Measurements from ENCODE around the gene WWOX.

WWOX gene

DNA sequence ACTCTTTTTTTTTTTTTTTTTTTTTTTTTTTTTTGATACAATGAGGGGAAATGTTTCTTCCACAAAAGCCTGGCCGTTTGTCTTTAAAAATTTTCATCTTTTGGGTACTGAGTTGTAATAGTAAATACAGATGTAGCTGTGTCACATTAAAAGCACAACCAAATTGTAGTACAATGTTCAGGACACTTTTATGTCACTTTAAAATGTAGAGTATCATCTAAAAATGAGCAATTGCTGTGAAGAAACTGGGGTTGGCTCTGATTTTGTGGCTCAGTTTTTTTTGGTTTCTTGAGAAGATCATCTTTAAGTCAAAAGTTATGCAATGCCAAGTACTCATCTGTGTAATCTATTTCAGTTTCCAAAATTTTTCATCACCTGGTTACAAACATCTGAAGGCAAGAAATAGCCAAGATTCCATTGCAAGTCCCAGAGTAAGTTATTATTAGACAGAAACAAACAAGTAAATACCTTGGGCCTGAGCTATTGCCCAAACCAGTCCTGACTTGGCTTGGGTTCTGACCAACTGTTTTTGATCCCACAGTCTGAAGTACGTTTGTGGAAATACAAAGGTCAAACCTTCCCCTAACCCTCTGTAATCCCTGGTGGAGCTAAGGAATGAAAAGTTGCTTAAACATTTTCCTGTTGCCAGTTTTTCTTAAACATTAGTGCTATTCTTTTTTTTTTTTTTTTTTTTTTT, 717.2 kb downstream of the WWOX start:
- no peaks in the 10 kb centered on the region for H3K27me3 ChIP-seq (ENCODE audit: control insufficient read depth, insufficient read depth, low read length)

DNA sequence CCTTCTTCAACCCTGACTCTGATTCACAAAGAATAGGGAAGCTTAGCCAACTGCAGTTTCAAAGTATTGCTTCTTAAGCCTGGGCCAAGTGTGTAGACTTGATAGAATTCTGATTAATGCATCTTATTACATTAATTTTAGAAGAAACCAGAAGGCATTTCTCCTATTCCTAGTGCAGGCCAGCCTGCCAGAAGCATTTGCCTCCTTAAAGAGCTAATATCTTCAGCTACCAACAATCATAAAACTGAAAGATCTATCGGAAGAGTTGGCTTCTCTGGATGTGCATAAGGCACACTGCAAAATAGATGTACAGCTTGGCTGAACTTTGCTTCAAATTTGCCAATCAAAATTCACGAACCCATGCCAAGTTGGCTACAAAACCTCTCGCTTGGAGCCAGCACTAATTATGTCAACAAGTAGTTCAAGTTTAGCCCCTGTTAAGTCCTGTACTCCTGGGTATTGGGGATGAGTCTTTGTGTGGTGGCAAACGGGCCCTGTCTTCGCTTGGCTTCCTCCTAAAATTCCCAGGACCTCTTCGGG, 717.8 kb downstream of the WWOX start:
- Histone ChIP-seq H3K9me3 (ENCODE audit: control insufficient read depth, insufficient read depth, low read length) (no peaks in the 10 kb centered on the region), H3K27ac (ENCODE audit: low read depth, low read length) (no peak overlapping the region), H3K36me3 (ENCODE audit: control insufficient read depth, insufficient read depth, low read length) (no peaks in the 10 kb centered on the region), H3K27me3 (ENCODE audit: control insufficient read depth, insufficient read depth, low read length) (no peaks in the 10 kb centered on the region), H3K4me1 (ENCODE audit: control insufficient read depth, insufficient read depth, low read length) (no peaks in the 10 kb centered on the region), H3K4me3 (ENCODE audit: low read depth, low read length) (no peak overlapping the region), H3K9ac (ENCODE audit: low read depth, low read length) (no peak overlapping the region)

More for the DNA sequence above, 717.2 kb downstream of the WWOX start:
- Histone ChIP-seq H3K9ac (ENCODE audit: low read depth, low read length) (no peak overlapping the region), H3K9me3 (ENCODE audit: control insufficient read depth, insufficient read depth, low read length) (no peaks in the 10 kb centered on the region), H3K4me1 (ENCODE audit: control insufficient read depth, insufficient read depth, low read length) (no peaks in the 10 kb centered on the region), H3K36me3 (ENCODE audit: control insufficient read depth, insufficient read depth, low read length) (no peaks in the 10 kb centered on the region), H3K27ac (ENCODE audit: low read depth, low read length) (no peak overlapping the region), H3K4me3 (ENCODE audit: low read depth, low read length) (no peak overlapping the region)

DNA sequence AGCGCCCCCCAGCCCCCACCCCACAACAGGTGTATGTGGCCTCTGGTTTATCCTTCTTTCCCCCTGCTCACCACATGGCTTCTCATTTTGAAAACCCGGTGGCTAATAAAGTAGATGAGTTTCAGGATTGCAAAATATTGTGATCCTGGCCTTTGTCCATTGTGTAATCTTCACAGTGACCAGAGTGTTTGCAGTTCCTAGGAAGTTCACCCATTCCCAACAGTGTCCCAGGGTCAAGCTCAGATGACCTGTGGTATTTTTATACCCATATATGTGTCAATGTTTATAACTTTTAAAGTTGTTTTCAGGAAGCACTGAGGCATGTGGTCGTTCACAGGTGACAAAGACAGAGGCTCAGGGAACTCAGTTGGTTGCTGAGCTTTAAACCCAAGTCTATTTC, 721.9 kb downstream of the WWOX start:
- Histone ChIP-seq H3K4me3 (ENCODE audit: low read depth, low read length) (no peak overlapping the region), H3K9ac (ENCODE audit: low read depth, low read length) (no peak overlapping the region), H3K27ac (ENCODE audit: low read depth, low read length) (no peak overlapping the region), H3K9me3 (ENCODE audit: control insufficient read depth, insufficient read depth, low read length) (no peaks in the 10 kb centered on the region), H3K36me3 (ENCODE audit: control insufficient read depth, insufficient read depth, low read length) (no peaks in the 10 kb centered on the region), H3K27me3 (ENCODE audit: control insufficient read depth, insufficient read depth, low read length) (no peaks in the 10 kb centered on the region), H3K4me1 (ENCODE audit: control insufficient read depth, insufficient read depth, low read length) (peaks cover 8% of the 10 kb centered on the region)

DNA sequence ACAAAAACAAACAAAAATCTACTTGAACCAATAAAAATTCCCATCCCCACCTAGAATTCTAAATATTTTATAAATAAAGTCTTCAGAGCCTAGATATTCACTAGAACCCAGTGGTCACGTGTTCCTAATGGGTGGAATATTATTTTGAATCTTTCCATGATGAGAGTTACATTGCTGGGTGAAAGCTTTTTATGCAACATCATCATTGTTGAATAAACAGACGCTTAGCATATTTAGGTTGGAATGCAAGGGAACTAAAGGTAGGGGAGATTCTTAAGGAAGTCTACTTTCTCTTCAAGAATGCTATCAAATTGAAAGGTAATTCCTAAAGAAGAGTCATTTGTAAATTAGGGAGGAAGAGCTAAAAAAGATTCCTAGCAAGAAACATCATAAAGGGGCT, 723.1 kb downstream of the WWOX start:
- Histone ChIP-seq H3K27me3 (ENCODE audit: control insufficient read depth, insufficient read depth, low read length) (no peaks in the 10 kb centered on the region), H3K4me1 (ENCODE audit: control insufficient read depth, insufficient read depth, low read length) (peaks cover 8% of the 10 kb centered on the region), H3K4me3 (ENCODE audit: low read depth, low read length) (no peak overlapping the region), H3K36me3 (ENCODE audit: control insufficient read depth, insufficient read depth, low read length) (no peaks in the 10 kb centered on the region), H3K27ac (ENCODE audit: low read depth, low read length) (no peak overlapping the region), H3K9ac (ENCODE audit: low read depth, low read length) (no peak overlapping the region), H3K9me3 (ENCODE audit: control insufficient read depth, insufficient read depth, low read length) (no peaks in the 10 kb centered on the region)

DNA sequence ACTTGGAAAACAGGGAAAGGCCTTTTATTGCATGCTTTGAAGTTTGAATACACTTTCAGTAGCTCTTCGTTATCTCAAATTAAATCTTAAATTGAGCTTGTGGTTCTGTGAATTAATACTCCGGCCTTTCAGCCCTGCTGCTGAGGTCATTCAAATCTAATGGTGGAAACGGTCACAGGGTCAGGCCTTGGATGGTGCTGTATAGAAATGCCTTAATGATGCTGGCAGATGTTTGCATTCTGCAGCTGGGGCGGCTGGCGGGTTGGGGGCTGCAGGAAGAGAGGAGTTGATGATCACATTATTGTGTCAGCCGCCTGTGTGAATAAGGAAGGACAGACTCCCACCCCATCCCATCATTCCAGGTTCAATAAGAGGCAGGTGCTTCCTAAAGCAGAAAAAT, 723.6 kb downstream of the WWOX start:
- no peaks in the 10 kb centered on the region for H3K9me3 ChIP-seq (ENCODE audit: control insufficient read depth, insufficient read depth, low read length)
- no peak overlapping the region for H3K27ac ChIP-seq (ENCODE audit: low read depth, low read length)
- no peak overlapping the region for H3K4me3 ChIP-seq (ENCODE audit: low read depth, low read length)
- H3K9ac ChIP-seq (ENCODE audit: low read depth, low read length): no peak overlapping the region
- no peaks in the 10 kb centered on the region for H3K27me3 ChIP-seq (ENCODE audit: control insufficient read depth, insufficient read depth, low read length)
- peaks cover 8% of the 10 kb centered on the region for H3K4me1 ChIP-seq (ENCODE audit: control insufficient read depth, insufficient read depth, low read length)
- no peaks in the 10 kb centered on the region for H3K36me3 ChIP-seq (ENCODE audit: control insufficient read depth, insufficient read depth, low read length)

DNA sequence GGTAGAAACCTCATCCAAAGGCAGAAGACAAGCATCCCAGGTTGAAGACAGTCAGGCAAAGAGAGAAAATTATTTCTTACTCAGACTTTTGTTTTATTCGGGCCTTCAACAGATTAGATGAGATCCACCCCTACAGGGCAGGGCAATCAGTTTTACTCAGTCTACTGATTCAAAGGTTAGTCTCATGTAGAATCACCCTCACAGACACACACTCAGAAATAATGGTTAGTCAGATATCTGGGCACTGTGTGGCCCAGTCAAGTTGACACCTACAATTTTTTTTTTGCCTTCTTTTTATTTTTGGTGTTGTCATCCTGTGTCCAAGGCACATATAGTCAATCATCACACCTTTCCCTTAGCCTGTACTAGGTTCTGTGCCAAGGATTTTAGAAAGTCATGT, 729.8 kb downstream of the WWOX start:
- H3K4me3 ChIP-seq (ENCODE audit: low read depth, low read length): no peak overlapping the region
- H3K4me1 ChIP-seq (ENCODE audit: control insufficient read depth, insufficient read depth, low read length): no peaks in the 10 kb centered on the region
- H3K27ac ChIP-seq (ENCODE audit: low read depth, low read length): no peak overlapping the region
- no peaks in the 10 kb centered on the region for H3K9me3 ChIP-seq (ENCODE audit: control insufficient read depth, insufficient read depth, low read length)
- H3K36me3 ChIP-seq (ENCODE audit: control insufficient read depth, insufficient read depth, low read length): no peaks in the 10 kb centered on the region
- no peak overlapping the region for H3K9ac ChIP-seq (ENCODE audit: low read depth, low read length)
- H3K27me3 ChIP-seq (ENCODE audit: control insufficient read depth, insufficient read depth, low read length): no peaks in the 10 kb centered on the region

DNA sequence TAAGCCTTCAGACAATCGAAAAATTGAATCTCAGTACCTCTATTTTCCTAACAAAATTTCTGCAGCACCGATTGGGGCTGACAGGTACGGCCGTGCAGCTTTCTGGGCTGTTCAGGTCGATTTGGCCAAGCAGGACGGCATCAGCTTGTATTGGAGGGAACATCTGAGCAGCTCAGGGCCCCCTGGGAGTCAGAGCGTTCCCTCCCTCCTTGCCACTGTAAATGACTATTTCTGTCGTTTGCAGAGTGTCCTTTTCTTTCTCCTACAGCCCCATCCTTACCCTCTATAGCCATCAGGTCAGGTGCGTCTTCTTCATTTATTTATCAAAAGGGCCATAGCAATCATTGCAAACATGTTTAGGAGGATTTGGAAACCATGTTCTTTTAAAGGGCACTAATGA, 731.1 kb downstream of the WWOX start:
- no peak overlapping the region for H3K27ac ChIP-seq (ENCODE audit: low read depth, low read length)
- no peak overlapping the region for H3K4me3 ChIP-seq (ENCODE audit: low read depth, low read length)
- H3K36me3 ChIP-seq (ENCODE audit: control insufficient read depth, insufficient read depth, low read length): no peaks in the 10 kb centered on the region
- no peak overlapping the region for H3K9ac ChIP-seq (ENCODE audit: low read depth, low read length)
- no peaks in the 10 kb centered on the region for H3K9me3 ChIP-seq (ENCODE audit: control insufficient read depth, insufficient read depth, low read length)
- H3K4me1 ChIP-seq (ENCODE audit: control insufficient read depth, insufficient read depth, low read length): no peaks in the 10 kb centered on the region
- no peaks in the 10 kb centered on the region for H3K27me3 ChIP-seq (ENCODE audit: control insufficient read depth, insufficient read depth, low read length)

DNA sequence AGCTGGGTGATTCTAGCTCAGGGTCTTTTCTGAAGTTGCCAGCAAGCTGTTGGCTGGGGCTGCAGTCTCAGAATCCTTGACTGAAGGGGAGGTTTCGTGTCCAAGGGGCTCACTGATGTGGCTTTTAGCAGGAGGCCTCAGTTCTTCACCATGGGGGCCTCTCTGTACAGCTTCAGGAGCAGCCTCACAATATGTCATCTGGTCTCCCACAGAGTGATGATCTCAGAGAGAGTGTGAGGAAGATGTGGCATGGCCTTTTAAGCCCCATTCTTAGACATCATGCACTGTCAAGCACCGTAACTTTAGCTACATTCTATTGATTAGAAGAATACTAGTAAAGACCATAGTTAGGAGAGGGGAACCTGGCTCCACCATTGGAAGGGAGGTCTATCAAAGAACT, 732.6 kb downstream of the WWOX start:
- Histone ChIP-seq H3K27ac (ENCODE audit: low read depth, low read length) (no peak overlapping the region), H3K36me3 (ENCODE audit: control insufficient read depth, insufficient read depth, low read length) (no peaks in the 10 kb centered on the region), H3K9ac (ENCODE audit: low read depth, low read length) (no peak overlapping the region), H3K9me3 (ENCODE audit: control insufficient read depth, insufficient read depth, low read length) (no peaks in the 10 kb centered on the region), H3K27me3 (ENCODE audit: control insufficient read depth, insufficient read depth, low read length) (no peaks in the 10 kb centered on the region), H3K4me3 (ENCODE audit: low read depth, low read length) (no peak overlapping the region), H3K4me1 (ENCODE audit: control insufficient read depth, insufficient read depth, low read length) (no peaks in the 10 kb centered on the region)

DNA sequence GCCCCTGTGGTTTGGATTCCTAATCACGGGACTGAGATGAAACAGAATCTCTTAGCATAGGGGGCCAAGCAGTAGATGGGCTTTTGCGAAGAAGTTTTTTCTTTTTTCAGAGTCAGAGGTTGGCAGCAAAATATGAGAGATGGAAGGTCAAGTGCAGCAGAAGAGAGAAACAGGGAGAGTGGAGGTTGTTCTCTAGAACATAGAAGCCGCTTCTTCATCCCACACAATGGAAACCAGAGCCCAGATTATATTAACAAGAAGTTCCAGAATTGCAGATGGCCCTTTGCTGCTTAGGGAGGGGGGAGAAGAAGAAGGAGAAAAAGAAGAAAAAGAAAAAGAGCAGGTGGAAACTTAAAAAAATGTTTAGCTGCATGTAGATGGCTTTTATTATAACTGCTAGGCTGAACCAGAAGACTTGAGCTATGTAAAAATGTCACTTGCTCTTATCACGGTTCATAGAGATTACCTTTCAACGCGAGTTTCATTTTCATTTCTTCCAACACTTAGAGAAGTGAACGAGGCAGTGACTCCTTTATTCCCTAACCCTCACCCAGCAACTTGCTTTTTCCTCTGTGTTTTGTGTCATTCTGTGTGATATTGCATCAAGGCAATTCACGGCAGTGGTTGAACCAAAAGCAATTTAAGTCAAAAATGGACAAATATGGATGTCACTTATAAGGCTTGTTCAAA, 737.5 kb downstream of the WWOX start:
- no peaks in the 10 kb centered on the region for H3K4me1 ChIP-seq (ENCODE audit: control insufficient read depth, insufficient read depth, low read length)
- no peak overlapping the region for H3K27ac ChIP-seq (ENCODE audit: low read depth, low read length)
- no peaks in the 10 kb centered on the region for H3K9me3 ChIP-seq (ENCODE audit: control insufficient read depth, insufficient read depth, low read length)
- H3K27me3 ChIP-seq (ENCODE audit: control insufficient read depth, insufficient read depth, low read length): no peaks in the 10 kb centered on the region
- H3K4me3 ChIP-seq (ENCODE audit: low read depth, low read length): no peak overlapping the region
- H3K36me3 ChIP-seq (ENCODE audit: control insufficient read depth, insufficient read depth, low read length): no peaks in the 10 kb centered on the region
- H3K9ac ChIP-seq (ENCODE audit: low read depth, low read length): no peak overlapping the region

DNA sequence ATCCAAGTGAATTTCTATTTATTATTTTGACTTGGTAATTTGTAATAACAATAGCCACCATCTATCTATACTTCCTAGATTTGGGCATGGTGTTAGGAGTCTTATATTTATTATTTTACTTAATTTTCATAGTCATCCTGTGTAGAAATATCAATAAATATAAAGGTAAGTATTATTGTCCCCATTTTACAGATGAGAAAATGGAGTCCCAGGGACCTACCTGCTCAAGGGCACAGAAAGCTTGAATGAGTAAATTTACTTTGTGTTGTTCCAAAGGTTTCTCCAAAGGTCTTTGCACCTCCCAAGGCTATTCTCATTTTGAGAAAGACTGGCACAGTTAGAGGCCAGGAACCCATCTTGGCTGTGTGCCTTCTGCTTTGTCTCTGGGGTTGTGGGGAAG, 738.3 kb downstream of the WWOX start:
- no peaks in the 10 kb centered on the region for H3K27me3 ChIP-seq (ENCODE audit: control insufficient read depth, insufficient read depth, low read length)

DNA sequence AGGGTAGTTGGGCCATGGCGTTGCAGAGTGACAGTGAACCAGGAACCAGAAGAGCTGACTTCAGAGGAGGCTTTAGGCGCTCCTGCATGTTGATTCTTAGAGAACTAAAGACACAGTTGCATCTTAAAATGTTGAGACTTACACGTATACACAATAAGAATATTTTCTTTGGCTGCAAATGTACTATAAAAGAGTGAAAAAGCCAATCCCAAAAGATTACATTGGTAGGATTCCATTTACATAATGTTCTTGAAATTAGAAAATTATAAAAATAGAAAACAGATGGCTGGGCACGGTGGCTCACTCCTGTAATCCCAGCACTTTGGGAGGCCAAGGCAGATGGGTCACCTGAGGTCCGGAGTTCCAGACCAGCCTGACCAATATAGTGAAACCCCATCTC, 738.8 kb downstream of the WWOX start:
- Histone ChIP-seq H3K4me3 (ENCODE audit: low read depth, low read length) (no peak overlapping the region), H3K9me3 (ENCODE audit: control insufficient read depth, insufficient read depth, low read length) (no peaks in the 10 kb centered on the region), H3K36me3 (ENCODE audit: control insufficient read depth, insufficient read depth, low read length) (no peaks in the 10 kb centered on the region), H3K27me3 (ENCODE audit: control insufficient read depth, insufficient read depth, low read length) (no peaks in the 10 kb centered on the region), H3K9ac (ENCODE audit: low read depth, low read length) (no peak overlapping the region), H3K4me1 (ENCODE audit: control insufficient read depth, insufficient read depth, low read length) (no peaks in the 10 kb centered on the region), H3K27ac (ENCODE audit: low read depth, low read length) (no peak overlapping the region)

More for the DNA sequence above, 738.3 kb downstream of the WWOX start:
- Histone ChIP-seq H3K4me1 (ENCODE audit: control insufficient read depth, insufficient read depth, low read length) (no peaks in the 10 kb centered on the region), H3K36me3 (ENCODE audit: control insufficient read depth, insufficient read depth, low read length) (no peaks in the 10 kb centered on the region), H3K4me3 (ENCODE audit: low read depth, low read length) (no peak overlapping the region), H3K9ac (ENCODE audit: low read depth, low read length) (no peak overlapping the region), H3K27ac (ENCODE audit: low read depth, low read length) (no peak overlapping the region), H3K9me3 (ENCODE audit: control insufficient read depth, insufficient read depth, low read length) (no peaks in the 10 kb centered on the region)
